Fibroblast of lung (primary cell): ENCODE data around the gene CRADD.

Experiments used
- CTCF ChIP-seq, 2 donors: IDR thresholded peaks in 1 of 2; conservative IDR thresholded peaks in 1 of 2; 1 replicate in 1 of 2; 2 replicates in 1 of 2; pipeline ENCODE4 v1.5.1; 2011 to 2012; ENCODE audit warnings: low read length in 2 of 2, control low read depth in 1 of 2, inconsistent platforms in 1 of 2, low read depth in 1 of 2, mild to moderate bottlenecking in 1 of 2
- EZH2 ChIP-seq: IDR thresholded peaks from 2 replicates; pipeline ENCODE4 v1.5.1; 2012; ENCODE audit warnings: low read length, control low read depth, mild to moderate bottlenecking; ENCODE audit errors: missing control alignments

GRCh38 chr12:93883436-93884154 lies 206.4 kb downstream of the CRADD start:
- TF ChIP-seq CTCF (conservative IDR thresholded peaks at IDR 0.05 in 1 of 2, IDR thresholded peaks at IDR 0.05 in 1 of 2; ENCODE audit: low read depth in 1 of 2, low read length in 2 of 2), result no peak
- no peak for TF ChIP-seq EZH2
